ENCODE data around the gene MALL.
"Not testable (repeated sequence)": the region's sequence is repeated elsewhere in the genome, so short reads cannot be mapped to it uniquely, and the experiment has no call there.

The MALL gene

GRCh38 chr2:110062332-110062731 lies 53.3 kb downstream of the MALL start:
- not testable (repeated sequence) for H3K27ac ChIP-seq (ENCODE audit: low read depth, low read length); H3K4ac ChIP-seq (ENCODE audit: low read depth, low read length); H3K9me3 ChIP-seq (ENCODE audit: insufficient read depth, low read depth, low read length); H3K14ac ChIP-seq (ENCODE audit: low read length); H3K27me3 ChIP-seq (ENCODE audit: insufficient read depth, low read length); H4K8ac ChIP-seq (ENCODE audit: low read depth, low read length); H4K12ac ChIP-seq (ENCODE audit: low read depth, low read length); H2BK12ac ChIP-seq (ENCODE audit: low read length); H3K9ac ChIP-seq (ENCODE audit: low read length); H3K4me2 ChIP-seq (ENCODE audit: low read length); H4K91ac ChIP-seq (ENCODE audit: low read depth, low read length); H3K36me3 ChIP-seq (ENCODE audit: control insufficient read depth in 1 of 2, insufficient read depth in 2 of 2, low read length in 2 of 2); H3K18ac ChIP-seq (ENCODE audit: low read length); H3K79me1 ChIP-seq (ENCODE audit: low read length); H2AK5ac ChIP-seq (ENCODE audit: low read length); H3K79me2 ChIP-seq (ENCODE audit: control insufficient read depth, insufficient read depth, low read length, poor library complexity); H3K4me3 ChIP-seq (ENCODE audit: low read depth, low read length); H3K4me1 ChIP-seq (ENCODE audit: control insufficient read depth in 1 of 2, insufficient read depth in 2 of 2, low read length in 2 of 2); DNase-seq; H2BK120ac ChIP-seq (ENCODE audit: insufficient read depth, low read length, poor library complexity); H2AFZ ChIP-seq (ENCODE audit: insufficient read depth, low read length, poor library complexity); H2BK5ac ChIP-seq (ENCODE audit: low read depth, low read length, poor library complexity); H3K23ac ChIP-seq (ENCODE audit: low read length)
- no CpG with 5 or more reads among the region's 3 CpGs for WGBS (ENCODE audit: extremely low coverage, insufficient coverage, insufficient read length)

GRCh38 chr2:110060550-110060949 lies 55.1 kb downstream of the MALL start:
- H3K4ac ChIP-seq (ENCODE audit: low read depth, low read length); H3K79me1 ChIP-seq (ENCODE audit: low read length); H3K27ac ChIP-seq (ENCODE audit: low read depth, low read length); H3K9ac ChIP-seq (ENCODE audit: low read length); H3K79me2 ChIP-seq (ENCODE audit: control insufficient read depth, insufficient read depth, low read length, poor library complexity); H3K4me3 ChIP-seq (ENCODE audit: low read depth, low read length); H4K12ac ChIP-seq (ENCODE audit: low read depth, low read length); H3K4me1 ChIP-seq (ENCODE audit: control insufficient read depth in 1 of 2, insufficient read depth in 2 of 2, low read length in 2 of 2); H3K14ac ChIP-seq (ENCODE audit: low read length); H3K23ac ChIP-seq (ENCODE audit: low read length); H2BK120ac ChIP-seq (ENCODE audit: insufficient read depth, low read length, poor library complexity); H3K18ac ChIP-seq (ENCODE audit: low read length); H3K4me2 ChIP-seq (ENCODE audit: low read length); H2BK5ac ChIP-seq (ENCODE audit: low read depth, low read length, poor library complexity); H2AFZ ChIP-seq (ENCODE audit: insufficient read depth, low read length, poor library complexity); H3K9me3 ChIP-seq (ENCODE audit: insufficient read depth, low read depth, low read length); H2BK12ac ChIP-seq (ENCODE audit: low read length); H2AK5ac ChIP-seq (ENCODE audit: low read length); H3K27me3 ChIP-seq (ENCODE audit: insufficient read depth, low read length); DNase-seq; H3K36me3 ChIP-seq (ENCODE audit: control insufficient read depth in 1 of 2, insufficient read depth in 2 of 2, low read length in 2 of 2); H4K8ac ChIP-seq (ENCODE audit: low read depth, low read length); H4K91ac ChIP-seq (ENCODE audit: low read depth, low read length): not testable (repeated sequence)
- WGBS (ENCODE audit: extremely low coverage, insufficient coverage, insufficient read length), result no CpG with 5 or more reads among the region's 2 CpGs

GRCh38 chr2:110059694-110060358 lies 55.8 kb downstream of the MALL start:
- H3K4ac ChIP-seq (ENCODE audit: low read depth, low read length); H3K14ac ChIP-seq (ENCODE audit: low read length); DNase-seq; H2AFZ ChIP-seq (ENCODE audit: insufficient read depth, low read length, poor library complexity); H4K8ac ChIP-seq (ENCODE audit: low read depth, low read length); H3K9ac ChIP-seq (ENCODE audit: low read length); H3K4me3 ChIP-seq (ENCODE audit: low read depth, low read length); H3K27me3 ChIP-seq (ENCODE audit: insufficient read depth, low read length); H2AK5ac ChIP-seq (ENCODE audit: low read length); H3K23ac ChIP-seq (ENCODE audit: low read length); H3K18ac ChIP-seq (ENCODE audit: low read length); H3K36me3 ChIP-seq (ENCODE audit: control insufficient read depth in 1 of 2, insufficient read depth in 2 of 2, low read length in 2 of 2); H3K4me2 ChIP-seq (ENCODE audit: low read length); H2BK120ac ChIP-seq (ENCODE audit: insufficient read depth, low read length, poor library complexity); H4K91ac ChIP-seq (ENCODE audit: low read depth, low read length); H4K12ac ChIP-seq (ENCODE audit: low read depth, low read length); H3K4me1 ChIP-seq (ENCODE audit: control insufficient read depth in 1 of 2, insufficient read depth in 2 of 2, low read length in 2 of 2); H3K79me2 ChIP-seq (ENCODE audit: control insufficient read depth, insufficient read depth, low read length, poor library complexity); H2BK12ac ChIP-seq (ENCODE audit: low read length); H2BK5ac ChIP-seq (ENCODE audit: low read depth, low read length, poor library complexity); H3K79me1 ChIP-seq (ENCODE audit: low read length); H3K27ac ChIP-seq (ENCODE audit: low read depth, low read length); H3K9me3 ChIP-seq (ENCODE audit: insufficient read depth, low read depth, low read length): not testable (repeated sequence)
- no CpG with 5 or more reads among the region's 1 CpG for WGBS (ENCODE audit: extremely low coverage, insufficient coverage, insufficient read length)

- H4K91ac ChIP-seq (ENCODE audit: low read depth, low read length); DNase-seq; H3K4me2 ChIP-seq (ENCODE audit: low read length); H3K4ac ChIP-seq (ENCODE audit: low read depth, low read length); H3K79me1 ChIP-seq (ENCODE audit: low read length); H3K18ac ChIP-seq (ENCODE audit: low read length); H2BK12ac ChIP-seq (ENCODE audit: low read length); H3K27me3 ChIP-seq (ENCODE audit: insufficient read depth, low read length); H4K12ac ChIP-seq (ENCODE audit: low read depth, low read length); H2AK5ac ChIP-seq (ENCODE audit: low read length); H3K4me1 ChIP-seq (ENCODE audit: control insufficient read depth in 1 of 2, insufficient read depth in 2 of 2, low read length in 2 of 2); H2BK120ac ChIP-seq (ENCODE audit: insufficient read depth, low read length, poor library complexity); H3K4me3 ChIP-seq (ENCODE audit: low read depth, low read length); H2BK5ac ChIP-seq (ENCODE audit: low read depth, low read length, poor library complexity); H3K9ac ChIP-seq (ENCODE audit: low read length); H2AFZ ChIP-seq (ENCODE audit: insufficient read depth, low read length, poor library complexity); H3K23ac ChIP-seq (ENCODE audit: low read length); H3K79me2 ChIP-seq (ENCODE audit: control insufficient read depth, insufficient read depth, low read length, poor library complexity); H3K9me3 ChIP-seq (ENCODE audit: insufficient read depth, low read depth, low read length); H3K14ac ChIP-seq (ENCODE audit: low read length); H3K27ac ChIP-seq (ENCODE audit: low read depth, low read length); H3K36me3 ChIP-seq (ENCODE audit: control insufficient read depth in 1 of 2, insufficient read depth in 2 of 2, low read length in 2 of 2); H4K8ac ChIP-seq (ENCODE audit: low read depth, low read length): not testable (repeated sequence)
- no CpG with 5 or more reads among the region's 11 CpGs for WGBS (ENCODE audit: extremely low coverage, insufficient coverage, insufficient read length)
Measured at GRCh38 chr2:110059009-110059693, 56.5 kb downstream of the MALL start.
